Right lung (tissue), 5 donors: ENCODE data around the gene PMAIP1. TPM values are rescaled to one million over a fixed set of nuclear protein-coding genes. Genes with fewer than 3 reads are reported as not detected.
"Not testable (repeated sequence)": the region's sequence is repeated elsewhere in the genome, so short reads cannot be mapped to it uniquely, and the experiment has no call there.

Experiments used
- DNase-seq, 2 donors: peaks; one replicate each; pipeline ENCODE4 v3.0.0-alpha.2; 2013
- polyA plus RNA-seq, 5 donors: library from polyadenylated mRNA; unstranded; fragments of 120-200 nt; gene quantifications; one replicate each; pipeline versions ENCODE4 v1.2.1 to v1.2.3, GENCODE V29; 2013; ENCODE audit warnings: inconsistent platforms in 1 of 5, low replicate concordance in 1 of 5; ENCODE audit not compliant: insufficient read length in 5 of 5, insufficient read depth in 1 of 5

PMAIP1 gene
- polyA plus RNA-seq, 5 donors: 1.4 to 3.4 (median 2.7) TPM

DNA sequence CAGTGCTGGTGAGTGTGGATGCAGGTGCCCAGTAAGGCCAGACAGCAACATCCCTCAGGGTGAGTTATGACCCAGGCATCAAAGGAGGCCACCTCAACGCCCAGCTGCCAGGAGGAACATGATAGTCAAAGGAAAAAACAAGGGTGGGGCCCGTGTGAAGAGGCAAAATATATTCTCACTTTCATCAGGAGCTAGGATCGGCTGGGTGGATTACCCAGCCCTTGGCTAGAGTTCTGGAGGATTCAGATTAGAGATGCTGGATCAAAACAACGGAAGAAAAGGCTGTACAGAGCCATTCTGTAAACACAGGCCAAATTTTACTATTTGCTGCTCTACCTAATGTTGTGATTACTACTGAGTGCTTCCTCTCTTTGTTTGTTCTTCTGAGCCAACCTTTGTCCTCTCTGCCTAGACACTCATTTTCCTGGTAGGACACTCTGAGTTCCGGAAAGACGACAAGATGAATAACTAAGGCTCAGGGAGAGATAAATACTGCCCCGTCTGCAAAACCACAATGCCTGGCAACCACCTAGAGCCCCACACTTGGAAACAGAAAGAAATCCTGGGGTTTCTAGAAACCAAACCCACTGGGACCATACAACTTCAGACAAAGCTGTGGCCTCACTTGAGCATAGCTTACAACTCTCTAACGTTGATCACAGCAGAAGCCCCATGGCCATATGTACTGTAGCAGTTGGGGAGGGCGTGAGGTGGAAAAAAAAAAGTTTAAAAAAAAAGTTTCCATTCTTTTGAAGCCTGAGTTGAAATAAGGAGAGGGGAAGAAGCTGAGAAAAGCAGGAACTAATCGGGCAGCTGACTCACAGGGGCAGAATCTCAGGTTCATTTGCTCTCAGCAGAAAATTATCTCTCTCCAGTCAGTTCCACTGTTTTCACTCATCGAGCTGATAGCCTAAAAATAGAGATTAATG, 17.8 kb upstream of the PMAIP1 start:
- DNase-seq: no peak

DNA sequence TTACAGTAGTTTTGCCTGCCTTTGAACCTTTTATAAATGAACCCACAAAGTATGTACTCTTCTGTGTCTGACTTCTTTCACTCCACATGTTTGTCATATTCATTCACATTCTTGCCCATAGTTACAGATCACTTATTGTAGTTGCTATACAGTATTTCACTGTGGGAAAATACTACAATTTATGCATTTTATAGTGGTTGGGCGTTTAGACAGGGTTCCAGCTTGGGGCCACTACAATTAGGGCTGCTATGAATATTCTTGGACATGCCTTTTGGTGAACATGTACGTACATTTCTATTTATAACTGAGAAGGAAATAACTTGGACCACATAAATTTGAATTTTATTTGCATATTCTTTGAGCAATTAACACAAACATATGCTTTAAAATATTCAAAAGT, 15.4 kb upstream of the PMAIP1 start:
- DNase-seq: no peak

DNA sequence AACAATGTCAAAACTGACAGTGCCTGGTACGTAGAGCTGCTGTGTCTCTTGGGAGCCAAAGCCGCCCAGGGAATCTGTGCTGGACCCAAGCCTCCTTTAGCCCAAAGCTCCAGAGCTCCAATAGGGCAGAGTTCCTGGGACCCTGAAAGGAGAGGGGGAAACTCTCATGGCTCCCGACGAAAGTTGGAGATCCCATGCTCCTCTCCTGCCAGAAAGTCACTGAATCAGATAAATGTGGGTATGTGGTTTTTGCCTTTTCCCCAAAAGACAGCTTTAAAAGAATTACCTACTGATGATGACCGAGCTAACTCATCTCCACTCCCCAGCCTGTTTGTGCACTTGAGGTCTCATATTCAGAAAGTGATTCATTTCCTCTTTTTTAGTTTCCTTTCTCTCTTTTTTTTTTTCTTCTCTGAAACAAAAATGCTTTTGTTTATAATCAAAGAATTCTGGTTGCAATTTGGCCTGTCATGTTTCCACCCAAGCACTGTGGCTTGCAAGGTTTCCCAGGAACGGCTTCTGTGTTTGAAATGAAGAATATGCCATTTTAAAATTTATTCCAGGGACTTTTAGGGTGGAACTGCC, 14.1 kb upstream of the PMAIP1 start:
- no peak for DNase-seq

DNA sequence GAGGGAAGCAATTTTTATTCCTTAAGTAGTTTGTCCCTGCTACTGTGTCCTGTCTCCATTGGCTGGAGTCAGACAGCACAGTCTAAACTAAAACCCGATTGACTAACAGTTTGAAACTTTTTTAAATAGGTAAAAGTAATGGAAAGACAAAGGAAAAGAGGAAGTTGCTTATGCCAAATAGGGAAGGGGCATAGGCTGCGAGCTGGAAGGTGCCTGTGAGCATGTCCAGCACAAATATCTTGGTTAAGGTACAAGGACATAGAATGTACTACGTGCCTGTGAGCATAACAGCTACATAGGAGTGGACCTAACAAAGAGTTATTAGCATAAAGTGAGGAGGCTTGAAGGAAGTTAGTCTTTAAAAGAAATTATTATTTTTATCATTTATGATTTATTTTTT, 13.4 kb upstream of the PMAIP1 start:
- DNase-seq: not testable (repeated sequence)

DNA sequence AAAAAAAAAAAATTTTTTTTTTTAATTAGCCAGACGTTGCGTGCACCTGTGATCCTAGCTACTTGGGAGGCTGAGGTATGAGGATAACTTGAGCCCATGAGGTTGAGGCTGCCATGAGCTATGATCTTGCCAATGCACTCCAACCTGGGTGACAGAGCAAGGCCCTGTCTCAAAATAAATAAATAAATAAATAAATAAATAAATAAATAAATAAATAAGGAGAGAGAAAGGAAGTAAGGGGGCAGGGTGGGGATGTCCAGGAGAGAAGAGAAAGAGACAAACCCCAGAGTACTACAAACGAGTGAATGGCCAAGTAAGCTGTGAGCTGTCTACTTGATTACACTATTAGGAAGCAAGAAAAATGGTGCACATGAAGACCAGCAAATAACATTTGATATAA, 7.7 kb upstream of the PMAIP1 start:
- no peak for DNase-seq

DNA sequence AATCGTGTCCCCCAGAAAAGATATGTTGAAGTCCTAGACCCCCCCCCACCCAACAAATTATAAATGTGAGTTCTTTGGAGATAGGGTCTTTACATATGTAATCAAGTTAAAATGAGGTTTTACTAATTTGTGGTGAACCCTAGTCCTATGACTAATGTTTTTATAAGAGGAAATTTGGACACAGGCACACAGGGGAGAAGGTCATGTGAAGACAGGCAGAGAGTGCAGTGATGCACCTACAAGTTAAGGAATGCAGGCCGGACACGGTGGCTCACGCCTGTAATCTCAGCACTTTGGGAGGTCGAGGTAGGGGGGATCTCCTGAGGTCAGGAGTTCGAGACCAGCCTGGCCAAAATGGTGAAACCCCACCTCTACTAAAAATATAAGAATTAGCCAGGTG, 5.8 kb upstream of the PMAIP1 start:
- DNase-seq: no peak

DNA sequence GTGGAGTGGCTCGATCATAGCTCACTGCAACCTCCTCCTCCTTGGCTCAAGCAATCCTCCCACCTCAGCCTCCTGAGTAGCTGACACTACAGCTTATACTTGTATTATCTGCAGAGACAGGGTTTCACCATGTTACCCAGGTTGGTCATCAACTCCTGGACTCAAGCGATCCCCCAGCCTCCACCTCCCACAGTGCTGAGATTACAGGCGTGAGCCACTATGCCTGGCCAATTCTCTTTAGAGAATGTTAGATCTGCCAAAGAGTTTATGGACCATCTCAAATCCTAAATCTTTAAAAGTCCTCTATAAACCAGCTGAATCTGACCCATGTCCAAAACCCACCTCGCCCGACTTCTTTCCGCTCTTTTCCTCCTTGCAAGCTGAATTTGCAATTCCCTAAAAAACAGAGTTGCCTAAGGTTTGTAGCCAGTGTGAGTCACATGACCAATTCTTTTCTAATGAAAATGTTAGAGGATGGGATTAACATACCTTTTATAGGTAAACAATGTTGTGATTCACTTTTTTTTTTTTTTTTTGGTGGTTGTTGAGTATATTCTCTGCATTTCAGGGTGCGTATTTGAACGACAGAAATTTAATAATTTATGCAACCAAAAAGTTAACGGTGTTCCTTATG, 2.4 kb upstream of the PMAIP1 start:
- no peak for DNase-seq

DNA sequence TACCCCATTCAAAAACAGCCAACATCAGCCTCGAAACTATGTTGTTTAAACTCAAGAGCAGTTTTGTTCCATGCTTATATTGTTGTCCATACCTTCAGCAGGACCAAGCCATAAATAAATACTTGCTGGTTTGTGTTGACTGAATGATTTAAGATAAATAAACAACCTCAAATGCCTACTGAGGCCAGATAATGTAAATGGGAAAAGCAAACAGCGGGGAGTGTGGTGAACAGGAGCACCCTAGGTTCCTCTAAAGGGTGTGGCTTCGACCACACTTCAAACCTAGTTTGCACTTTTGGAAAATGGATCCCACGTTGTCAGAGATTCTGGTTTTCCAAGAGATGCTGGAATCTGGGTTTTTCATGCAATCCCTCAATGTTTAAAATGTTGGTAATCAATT, 1.7 kb upstream of the PMAIP1 start:
- DNase-seq: no peak

DNA sequence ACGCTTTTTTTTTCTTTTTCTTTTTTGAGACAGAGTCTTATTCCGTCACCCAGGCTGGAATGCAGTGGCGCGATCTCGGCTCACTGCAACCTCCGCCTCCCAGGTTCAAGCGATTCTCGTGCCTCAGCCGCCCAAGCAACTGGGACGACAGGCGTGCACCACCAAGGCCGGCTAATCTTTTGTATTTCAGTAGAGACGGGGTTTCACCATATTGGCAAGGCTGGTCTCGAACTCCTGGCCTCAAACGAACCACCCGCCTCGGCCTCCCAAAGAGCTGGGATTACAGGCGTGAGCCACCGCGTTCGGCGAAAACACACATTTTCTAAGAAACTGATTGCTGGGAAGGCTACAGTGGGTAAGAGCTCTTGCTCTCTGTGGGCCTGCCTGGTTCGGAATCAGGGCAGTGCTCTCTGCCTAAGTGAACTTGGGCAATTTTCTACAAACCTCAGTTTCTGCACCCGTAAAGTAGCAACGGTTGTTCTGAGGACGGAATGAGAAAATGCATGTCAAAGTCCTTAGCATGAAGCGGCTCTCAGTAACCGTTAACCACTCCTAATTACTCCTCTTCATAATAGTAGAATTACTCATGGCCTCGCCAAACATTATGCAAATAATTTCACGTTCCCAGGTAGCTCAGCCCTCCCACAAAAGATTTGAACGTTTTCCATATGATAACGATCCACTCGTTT, 1.0 kb upstream of the PMAIP1 start:
- DNase-seq: peak in 1 of 2 donors; percentile 13

DNA sequence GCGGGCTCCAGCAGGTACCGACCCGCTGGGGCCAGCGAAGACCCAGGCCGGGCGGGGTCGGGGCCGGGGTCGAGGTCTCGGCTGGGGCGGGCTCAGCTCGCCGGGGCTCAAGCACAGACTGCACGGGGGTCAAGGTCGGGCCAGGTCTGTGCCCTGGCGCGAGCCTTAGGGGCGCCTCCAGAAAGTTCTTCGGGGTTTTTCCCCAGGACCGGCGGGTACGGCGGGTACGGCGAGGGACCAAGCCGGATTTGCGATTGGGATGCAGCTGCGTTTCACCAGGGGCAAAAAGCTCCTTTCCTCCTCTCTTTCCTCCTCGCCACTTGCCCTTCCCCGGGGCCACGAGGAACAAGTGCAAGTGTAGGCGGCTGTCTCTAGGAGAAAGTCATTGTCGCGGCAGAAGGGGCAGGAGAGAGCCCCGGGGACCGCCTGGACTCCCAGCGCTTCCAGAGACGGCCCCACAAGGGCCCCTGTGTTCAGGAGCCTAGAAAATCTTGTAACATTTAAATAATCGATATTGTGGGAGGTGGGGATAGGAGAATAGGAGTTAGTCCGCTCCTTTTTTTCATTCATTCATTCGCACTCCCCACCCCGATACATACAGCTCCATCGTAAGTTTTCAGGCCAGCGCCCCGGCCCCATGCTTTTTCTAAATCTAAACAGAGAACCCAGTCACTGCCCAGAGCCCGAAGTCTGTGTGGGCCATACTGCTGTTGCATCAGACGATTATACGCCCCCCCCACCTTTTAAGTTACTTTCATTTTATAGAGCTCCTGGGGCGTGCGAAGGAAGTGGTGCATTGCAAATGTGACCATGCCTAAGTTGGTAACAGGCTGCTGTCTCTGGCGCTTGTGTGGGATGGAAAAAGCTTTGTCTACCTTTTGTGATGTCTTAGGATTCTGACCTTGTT, 679 bp downstream of the PMAIP1 start:
- peak in 1 of 2 donors; percentile 21 for DNase-seq

DNA sequence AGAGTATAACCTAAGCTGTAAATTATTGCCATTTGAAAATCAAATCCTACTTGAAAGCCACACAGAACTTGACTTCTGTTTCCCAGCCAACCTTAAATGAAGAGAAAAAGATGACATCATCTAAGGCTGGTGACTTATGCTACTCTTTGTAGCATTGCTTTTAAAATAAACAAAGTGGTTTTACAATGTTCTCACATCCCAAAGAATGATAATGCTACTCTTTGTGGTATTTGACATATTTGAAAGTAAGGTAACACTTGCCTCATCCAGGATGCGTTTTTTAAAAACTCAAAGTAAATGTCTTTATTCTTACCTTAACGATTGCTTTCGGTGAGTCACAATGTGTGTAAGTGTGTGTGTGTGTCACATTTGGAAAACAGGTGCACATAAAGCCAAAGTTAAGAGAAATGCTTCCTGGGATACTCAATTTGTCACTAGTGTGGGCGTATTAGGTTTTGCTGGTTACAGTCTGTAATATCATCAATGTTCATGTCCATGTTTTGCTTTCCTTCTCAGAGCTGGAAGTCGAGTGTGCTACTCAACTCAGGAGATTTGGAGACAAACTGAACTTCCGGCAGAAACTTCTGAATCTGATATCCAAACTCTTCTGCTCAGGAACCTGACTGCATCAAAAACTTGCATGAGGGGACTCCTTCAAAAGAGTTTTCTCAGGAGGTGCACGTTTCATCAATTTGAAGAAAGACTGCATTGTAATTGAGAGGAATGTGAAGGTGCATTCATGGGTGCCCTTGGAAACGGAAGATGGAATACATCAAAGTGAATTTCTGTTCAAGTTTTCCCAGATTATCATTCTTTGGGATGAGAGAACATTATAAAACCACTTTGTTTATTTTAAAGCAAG, 2.6 kb downstream of the PMAIP1 start:
- DNase-seq: no peak

DNA sequence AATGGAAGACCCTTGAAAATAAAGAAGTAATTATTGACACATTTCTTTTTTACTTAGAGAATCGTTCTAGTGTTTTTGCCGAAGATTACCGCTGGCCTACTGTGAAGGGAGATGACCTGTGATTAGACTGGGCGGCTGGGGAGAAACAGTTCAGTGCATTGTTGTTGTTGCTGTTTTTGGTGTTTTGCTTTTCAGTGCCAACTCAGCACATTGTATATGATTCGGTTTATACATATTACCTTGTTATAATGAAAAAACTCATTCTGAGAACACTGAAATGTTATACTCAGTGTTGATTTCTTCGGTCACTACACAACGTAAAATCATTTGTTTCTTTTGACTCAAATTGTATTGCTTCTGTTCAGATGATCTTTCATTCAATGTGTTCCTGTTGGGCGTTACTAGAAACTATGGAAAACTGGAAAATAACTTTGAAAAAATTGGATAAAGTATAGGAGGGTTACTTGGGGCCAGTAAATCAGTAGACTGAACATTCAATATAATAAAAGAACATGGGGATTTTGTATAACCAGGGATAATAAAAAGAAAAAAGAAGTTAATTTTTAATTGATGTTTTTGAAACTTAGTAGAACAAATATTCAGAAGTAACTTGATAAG, 3.3 kb downstream of the PMAIP1 start:
- DNase-seq: no peak

DNA sequence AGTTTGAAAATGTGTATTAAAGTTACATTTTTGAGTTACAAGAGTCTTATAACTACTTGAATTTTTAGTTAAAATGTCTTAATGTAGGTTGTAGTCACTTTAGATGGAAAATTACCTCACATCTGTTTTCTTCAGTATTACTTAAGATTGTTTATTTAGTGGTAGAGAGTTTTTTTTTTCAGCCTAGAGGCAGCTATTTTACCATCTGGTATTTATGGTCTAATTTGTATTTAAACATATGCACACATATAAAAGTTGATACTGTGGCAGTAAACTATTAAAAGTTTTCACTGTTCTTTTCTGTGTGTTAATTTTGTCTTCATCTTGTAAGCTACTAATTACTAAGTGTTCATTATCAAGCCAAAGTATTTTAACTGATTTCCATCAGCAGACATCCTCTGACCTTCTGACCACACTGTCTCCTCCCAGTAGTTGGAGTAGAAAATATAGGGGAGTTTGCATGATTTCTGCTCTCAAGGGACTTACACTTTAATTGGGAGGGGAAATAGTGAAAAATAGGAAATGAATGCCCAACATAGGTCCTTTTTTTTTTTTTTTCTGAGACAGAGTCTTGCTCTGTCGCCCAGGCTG, 4.3 kb downstream of the PMAIP1 start:
- DNase-seq: no peak

DNA sequence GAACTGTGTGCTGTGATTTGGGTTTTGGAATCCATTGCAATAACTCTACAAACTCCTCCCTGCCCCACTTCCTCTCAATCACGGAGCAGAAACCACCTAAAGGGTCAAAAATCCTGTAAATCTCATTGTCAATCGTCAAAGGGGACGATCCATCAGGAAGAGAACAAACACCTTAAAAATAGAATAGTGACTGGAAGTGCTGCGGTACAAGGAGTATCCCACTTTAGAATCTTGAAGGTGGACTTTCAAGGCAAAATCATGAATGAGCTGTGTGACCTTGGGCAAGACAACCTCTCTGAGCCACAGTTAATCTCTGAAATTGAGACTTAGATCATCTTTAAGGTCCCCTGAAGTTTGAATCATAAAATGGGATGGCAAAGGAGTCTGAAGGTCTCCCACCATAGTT, 5.9 kb downstream of the PMAIP1 start:
- no peak for DNase-seq

DNA sequence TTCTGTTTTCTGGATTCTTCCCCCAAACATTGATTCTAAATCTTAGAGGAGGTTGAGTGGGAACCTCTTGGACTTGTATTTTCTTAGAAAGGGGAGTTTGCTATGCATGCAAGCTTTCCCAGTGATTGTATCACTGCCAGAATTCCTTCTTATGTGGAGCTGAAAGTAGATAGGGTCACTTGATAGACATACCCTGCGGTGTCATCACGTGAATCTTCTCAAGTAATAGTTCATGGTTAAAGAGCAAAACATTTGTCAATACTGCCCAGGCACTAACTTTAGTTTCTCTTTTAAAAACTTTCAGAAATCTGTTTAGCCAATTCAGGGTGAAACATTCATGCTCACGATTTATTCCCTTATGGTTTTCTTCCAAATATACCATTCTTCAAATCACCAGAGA, 6.4 kb downstream of the PMAIP1 start:
- DNase-seq: no peak

DNA sequence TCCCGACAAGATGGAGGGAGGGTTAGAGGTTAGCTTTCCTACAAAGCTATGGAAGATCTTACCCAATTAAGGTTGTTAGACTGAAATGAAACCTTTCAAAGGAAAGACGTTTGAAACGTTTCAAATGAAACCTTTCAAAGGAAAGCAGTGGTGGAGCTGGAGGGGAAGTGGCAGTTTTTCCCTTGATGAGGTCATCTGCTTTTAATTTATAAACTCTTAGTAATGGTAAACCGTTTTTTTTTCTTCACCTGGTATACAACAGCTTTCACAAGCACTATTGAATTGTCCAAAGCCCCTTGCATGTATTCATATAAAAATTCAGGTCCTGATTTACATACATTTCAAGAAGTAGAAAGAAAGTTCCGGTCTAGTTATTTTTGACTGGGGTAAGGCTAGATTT, 7.4 kb downstream of the PMAIP1 start:
- no peak for DNase-seq

DNA sequence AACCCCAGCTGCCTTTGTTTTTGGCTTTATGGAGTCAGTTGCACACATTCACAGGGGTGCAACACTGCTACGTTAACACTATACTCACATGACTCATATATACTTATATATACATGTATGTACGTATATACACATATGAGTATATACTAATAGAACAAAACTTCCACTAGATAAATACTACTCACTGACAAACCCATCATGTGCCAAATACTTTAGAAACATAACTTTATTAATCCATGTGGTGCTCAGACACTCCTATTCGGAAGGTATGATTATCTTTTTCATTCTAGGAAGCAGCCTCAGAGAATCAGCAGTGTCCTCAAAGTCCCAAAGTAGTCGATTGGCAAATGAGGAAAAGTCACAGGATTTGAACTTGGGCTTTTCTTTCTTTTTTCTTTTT, 7.9 kb downstream of the PMAIP1 start:
- DNase-seq: no peak

DNA sequence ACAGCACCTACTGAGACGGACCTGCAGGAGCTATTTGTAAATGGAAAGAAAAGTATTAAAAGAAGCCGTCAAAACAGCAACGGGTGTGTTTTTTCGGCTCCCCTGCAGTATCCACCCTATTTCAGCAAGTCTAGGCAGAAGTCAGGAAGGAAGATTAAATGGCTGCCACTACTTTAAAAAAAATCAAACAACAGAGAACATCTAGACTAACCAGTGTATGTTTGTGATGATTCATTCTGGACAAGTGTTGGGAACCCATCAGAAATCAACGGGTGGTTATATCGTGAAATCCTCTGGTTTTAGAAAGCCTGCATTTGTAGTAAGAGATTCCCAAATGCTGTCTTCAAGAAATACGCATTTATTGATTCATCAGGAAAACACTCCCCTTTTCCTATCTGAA, 9.0 kb downstream of the PMAIP1 start:
- DNase-seq: no peak

DNA sequence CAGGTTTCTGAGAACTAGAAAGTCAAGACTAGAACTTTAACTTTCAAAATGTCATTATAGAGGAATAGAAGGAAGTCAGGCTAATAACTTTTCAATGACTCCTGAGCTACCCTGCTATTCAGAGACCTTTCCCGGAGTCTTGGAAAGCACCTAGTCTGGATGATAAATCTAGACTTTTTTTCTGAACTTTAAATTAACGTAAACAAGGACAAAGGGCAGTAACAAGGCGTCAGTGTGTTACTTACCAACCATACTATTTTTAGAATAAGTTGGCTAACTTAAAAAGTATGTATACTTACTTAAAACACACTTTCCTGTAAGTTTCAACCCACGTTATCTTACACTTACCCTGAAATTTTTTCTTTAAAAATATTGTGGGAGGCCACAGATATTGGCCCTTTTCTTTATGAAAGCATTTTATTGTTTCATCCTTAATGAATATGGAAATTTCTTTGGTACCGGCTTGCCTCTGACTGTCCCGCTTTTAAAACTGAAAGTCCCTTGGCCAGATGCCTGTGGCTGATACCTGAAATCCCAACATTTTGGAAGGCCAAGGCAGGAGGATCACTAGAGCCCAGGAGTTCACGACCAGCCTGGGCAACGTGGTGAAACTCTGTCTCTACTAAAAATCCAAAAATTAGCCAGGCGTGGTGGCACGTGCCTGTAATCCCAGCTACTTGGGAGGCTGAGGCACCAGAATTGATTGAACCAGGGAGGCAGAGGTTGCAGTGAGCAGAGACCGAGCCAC, 9.7 kb downstream of the PMAIP1 start:
- no peak for DNase-seq
